HepG2 (cell line): Measurements from ENCODE around the gene PKMYT1. TPM values are rescaled to one million over a fixed set of nuclear protein-coding genes. Genes with fewer than 3 reads are reported as not detected.

Experiments
- ADNP ChIP-seq: sonication (generic); formaldehyde crosslinking; IDR thresholded peaks from 2 replicates; pipeline ENCODE4 v1.4.0; 2020; ENCODE audit warnings: missing genetic modification reagents
- ARHGAP35 ChIP-seq: sonication (generic); formaldehyde crosslinking; IDR thresholded peaks from 2 replicates; pipeline ENCODE4 v1.9.0; 2022; ENCODE audit warnings: mild to moderate bottlenecking, inconsistent platforms, moderate library complexity, missing genetic modification reagents, borderline replicate concordance
- ELF4 ChIP-seq: sonication (generic); formaldehyde crosslinking; IDR thresholded peaks from 2 replicates; pipeline ENCODE4 v1.5.0; 2020; ENCODE audit warnings: missing genetic modification reagents, mild to moderate bottlenecking, moderate library complexity, borderline replicate concordance
- HIVEP1 ChIP-seq: sonication (generic); formaldehyde crosslinking; IDR thresholded peaks from 2 replicates; pipeline ENCODE4 v1.4.0; 2020; ENCODE audit warnings: mild to moderate bottlenecking, missing genetic modification reagents
- JDP2 ChIP-seq: sonication (generic); formaldehyde crosslinking; IDR thresholded peaks from 2 replicates; pipeline ENCODE4 v1.8.1; 2022; ENCODE audit warnings: missing genetic modification reagents, borderline replicate concordance
- NFATC3 ChIP-seq: sonication (generic); formaldehyde crosslinking; IDR thresholded peaks from 2 replicates; pipeline ENCODE4 v1.5.1; 2020; ENCODE audit warnings: mild to moderate bottlenecking, missing genetic modification reagents
- PATZ1 ChIP-seq: sonication (generic); formaldehyde crosslinking; IDR thresholded peaks from 2 replicates; pipeline ENCODE4 v1.4.0; 2020; ENCODE audit warnings: missing genetic modification reagents
- PHF20 ChIP-seq: sonication (generic); formaldehyde crosslinking; IDR thresholded peaks from 2 replicates; pipeline ENCODE4 v1.5.0; 2020; ENCODE audit warnings: mild to moderate bottlenecking, missing genetic modification reagents
- RARG ChIP-seq: sonication (generic); formaldehyde crosslinking; IDR thresholded peaks from 2 replicates; pipeline ENCODE4 v1.4.0; 2020; ENCODE audit warnings: low read depth, mild to moderate bottlenecking, missing genetic modification reagents
- ZFP91 ChIP-seq: sonication (generic); formaldehyde crosslinking; IDR thresholded peaks from 2 replicates; pipeline ENCODE4 v1.9.0; 2022; ENCODE audit warnings: missing genetic modification reagents, mild to moderate bottlenecking, borderline replicate concordance
- ZGPAT ChIP-seq: IDR thresholded peaks from 2 replicates; pipeline ENCODE4 v1.6.1; 2016; ENCODE audit warnings: mild to moderate bottlenecking
- ZHX2 ChIP-seq, 2 experiments: sonication (generic) in 1 of 2; formaldehyde crosslinking in 1 of 2; IDR thresholded peaks; 2 replicates each; pipeline versions ENCODE4 v1.6.1 to v1.9.0; 2014 to 2022; ENCODE audit warnings: antibody characterized with exemption in 1 of 2, borderline replicate concordance in 1 of 2, inconsistent platforms in 1 of 2, low read depth in 1 of 2, missing genetic modification reagents in 1 of 2
- ZNF589 ChIP-seq: sonication (generic); formaldehyde crosslinking; conservative IDR thresholded peaks from 2 replicates; pipeline ENCODE4 v1.8.0; 2022; ENCODE audit warnings: mild to moderate bottlenecking, moderate library complexity, missing genetic modification reagents
- ZNF704 ChIP-seq: sonication (generic); formaldehyde crosslinking; IDR thresholded peaks from 2 replicates; pipeline ENCODE4 v1.8.1; 2023; ENCODE audit warnings: mild to moderate bottlenecking, inconsistent platforms, moderate library complexity, missing genetic modification reagents, borderline replicate concordance
- polyA plus RNA-seq, 8 experiments: library from polyadenylated mRNA; depleted of rRNA in 3 of 8; stranded (reverse) in 7 of 8; unstranded in 1 of 8; fragments of >200 nt; fragmentation: Illumina TruSeq in 4 of 8; extraction: Trizol in 4 of 8; gene quantifications; 2 replicates each; pipeline versions ENCODE4 v1.2.1 to v1.2.3, GENCODE V29; 2011 to 2016; ENCODE audit warnings: low read depth in 4 of 8, missing spikeins in 1 of 8, mixed read lengths in 1 of 8; ENCODE audit not compliant: insufficient read depth in 1 of 8
- total RNA-seq, 5 experiments: library from RNA; depleted of rRNA; stranded (reverse); fragments of >200 nt; fragmentation: Illumina TruSeq; extraction: Trizol; gene quantifications; 2 replicates each; pipeline ENCODE4 v1.2.3, GENCODE V29; 2016; ENCODE audit warnings: low read depth in 1 of 5

The PKMYT1 gene
- total and polyA plus RNA-seq, 2 of the 13 experiments (the other 11 are each of a cell fraction or from before 2014, with no cell fraction given) = 7.0 to 27.8 TPM

GRCh38 chr16:2968738-2969544 lies 11.3 kb downstream of the PKMYT1 start, which contains the start of gene PAQR4 (continued):
- peak; percentile 85 for TF ChIP-seq ZFP91 (CRISPR knock-in tag)
- TF ChIP-seq ZHX2 (IDR thresholded peaks at IDR 0.05; ENCODE audit: low read depth) = no peak; the same call in 1 of the 2 replicates
- TF ChIP-seq ZHX2 (CRISPR knock-in tag; IDR thresholded peaks at IDR 0.05; ENCODE audit: borderline replicate concordance) = peak; percentile 94
- TF ChIP-seq HIVEP1 (CRISPR knock-in tag) = peak; percentile 91
- 0 out of 2 replicates have a peak, but pooled peaks have one; percentile 78 for TF ChIP-seq NFATC3 (CRISPR knock-in tag)
- no peak; the same call in 1 of the 2 replicates for TF ChIP-seq JDP2 (CRISPR knock-in tag)
- TF ChIP-seq ZNF589 (CRISPR knock-in tag) = peak; percentile 98
- TF ChIP-seq RARG (CRISPR knock-in tag) = peak; percentile 89; the same call in 1 of the 2 replicates
- no peak for TF ChIP-seq ADNP
- peak; percentile 66; the same call in 1 of the 2 replicates for TF ChIP-seq ELF4 (CRISPR knock-in tag)
- peak; percentile 83 for TF ChIP-seq PATZ1 (CRISPR knock-in tag)
- TF ChIP-seq ARHGAP35 (CRISPR knock-in tag) = 0 out of 2 replicates have a peak, but pooled peaks have one; percentile 82
- peak; percentile 73 for TF ChIP-seq PHF20
- TF ChIP-seq ZGPAT (CRISPR knock-in tag) = peak; percentile 89
- TF ChIP-seq ZNF704 (CRISPR knock-in tag) = peak; percentile 87; the same call in 1 of the 2 replicates
